T47D (cell line): ENCODE data around the gene MAST3.

Experiments
- DNase-seq, 2 experiments: peaks; one replicate each; pipeline versions ENCODE4 v3.0.0 to v3.0.0-alpha.2; 2011 to 2012; ENCODE audit warnings: low read depth in 1 of 2, low spot score in 1 of 2
- JUND ChIP-seq: IDR thresholded peaks from 2 replicates; pipeline ENCODE4 v1.6.1; 2012; ENCODE audit warnings: low read depth
- in situ Hi-C: cut with HindIII; loops from 2 replicates; pipeline ENCODE4 v1.10.0; 2016; ENCODE audit warnings: low sequenced_read_pairs, low pct_unique_long_range_greater_than_20kb

The MAST3 gene

DNA sequence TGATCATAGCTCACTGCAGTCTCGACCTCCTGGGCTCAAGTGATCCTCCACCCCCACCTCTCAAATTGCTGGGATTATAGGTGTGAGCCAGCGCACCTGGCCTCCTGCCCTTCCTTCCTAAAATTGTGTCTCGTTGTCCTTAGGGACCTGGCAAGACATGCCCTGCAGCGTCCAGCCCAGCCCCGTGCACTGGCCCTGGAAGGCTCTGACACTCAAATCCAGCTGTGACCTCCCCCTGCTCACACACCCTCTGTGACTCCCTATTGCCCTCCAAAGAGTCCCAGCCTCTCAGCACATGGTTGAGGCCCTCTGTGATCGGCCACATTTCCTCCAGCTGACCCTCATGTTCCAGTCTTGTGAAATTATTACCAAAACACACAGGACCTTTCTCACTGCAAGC lies 100.4 kb downstream of the MAST3 start:
- DNase-seq: no peak
- TF ChIP-seq JUND: no peak
- in situ Hi-C loops: no loop called here

DNA sequence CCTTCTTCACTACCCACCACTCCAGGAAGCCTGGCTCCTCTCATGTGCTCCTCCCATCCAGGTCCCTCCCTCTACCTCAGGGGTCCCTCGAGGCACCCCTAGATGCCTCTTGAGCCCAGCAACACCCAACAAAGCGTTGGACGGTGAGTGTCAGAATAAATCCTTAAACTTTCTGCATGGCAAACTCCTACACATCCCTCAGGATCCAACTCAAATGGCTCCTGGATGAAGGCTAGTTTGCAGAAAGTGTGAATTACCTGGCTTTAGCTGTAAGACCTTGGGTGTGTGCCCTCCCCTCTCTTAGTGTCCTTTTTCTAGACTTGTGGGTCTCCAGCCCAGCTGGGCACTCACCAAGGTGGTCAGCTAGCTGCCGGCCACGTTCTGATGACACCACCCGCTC lies 100.8 kb downstream of the MAST3 start:
- no peak for TF ChIP-seq JUND
- in situ Hi-C loops: no loop called here
- no peak for DNase-seq
